ENCODE measurements around the gene ST8SIA3. TPM values are rescaled to one million over a fixed set of nuclear protein-coding genes. Genes with fewer than 3 reads are reported as not detected.

The ST8SIA3 gene
- total and polyA plus RNA-seq, 8 donors, result 0.87 to 17.3 (median 3.9) TPM

- Histone ChIP-seq H3K27me3 (no peaks in the 10 kb centered on the region), H3K9me3 (no peaks in the 10 kb centered on the region), H3K4me1 (no peaks in the 10 kb centered on the region), H3K27ac (no peak overlapping the region), H3K4me3 (no peak overlapping the region), H3K36me3 (no peaks in the 10 kb centered on the region)
- 47 to 59% methylated on average over 2 of the region's 2 CpGs for WGBS, 2 donors
- FAIRE-seq (no peak), ATAC-seq (no peak), DNase-seq (no peak)
- intact Hi-C loops (cut with DNase I), result no loop called here
- TF ChIP-seq CTCF (IDR thresholded peaks at IDR 0.05), result no peak
Observed at GRCh38 chr18:57397440-57398132, 45.2 kb downstream of the ST8SIA3 start.

DNA sequence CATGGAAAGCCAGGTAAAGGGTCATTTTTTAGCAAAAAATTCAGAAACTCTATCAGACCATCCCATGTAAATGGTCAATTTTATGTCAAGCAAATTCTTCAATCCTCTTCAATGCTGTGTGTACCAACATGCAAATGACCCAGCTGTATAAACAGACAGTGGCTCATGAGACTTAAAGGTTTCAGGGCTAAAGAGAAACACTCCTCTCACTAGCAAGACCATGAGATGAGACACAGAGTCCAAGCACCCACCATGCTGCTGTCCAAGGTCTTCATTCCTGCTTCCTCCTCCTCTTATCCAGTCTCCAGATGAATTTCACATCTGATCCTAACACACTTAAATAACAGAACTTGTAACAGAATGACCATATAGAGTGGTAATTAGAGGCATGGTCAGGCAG lies 52.0 kb downstream of the ST8SIA3 start:
- Histone ChIP-seq H3K9me3 (no peaks in the 10 kb centered on the region), H3K4me1 (no peaks in the 10 kb centered on the region), H3K4me3 (no peak overlapping the region), H3K27me3 (no peaks in the 10 kb centered on the region), H3K36me3 (no peaks in the 10 kb centered on the region), H3K27ac (no peak overlapping the region)
- DNase-seq, result no peak
- no peak for ATAC-seq
- intact Hi-C loops (cut with DNase I), result no loop called here
- TF ChIP-seq CTCF (IDR thresholded peaks at IDR 0.05), result no peak
- FAIRE-seq, result no peak

DNA sequence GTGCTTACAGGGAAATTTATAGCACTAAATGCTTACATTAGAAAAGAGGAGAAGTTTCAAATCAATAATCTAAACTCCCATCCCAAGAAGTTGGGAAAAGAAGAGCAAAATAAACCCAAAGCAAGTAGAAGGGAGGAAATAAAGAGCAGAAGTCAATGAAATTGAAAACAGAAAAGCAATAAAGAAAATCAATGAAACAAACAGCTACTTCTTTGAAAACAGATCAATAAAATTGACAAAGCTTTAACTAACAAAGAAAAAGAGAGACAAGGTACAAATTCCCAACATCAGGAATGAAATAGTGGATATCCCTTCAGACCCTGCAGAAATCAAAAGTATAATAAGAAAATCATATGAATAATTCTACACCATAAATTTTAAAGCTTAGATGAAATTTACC lies 57.3 kb downstream of the ST8SIA3 start:
- no peak for ATAC-seq
- H3K36me3 ChIP-seq, result no peaks in the 10 kb centered on the region
- TF ChIP-seq CTCF (IDR thresholded peaks at IDR 0.05), result no peak
- no peaks in the 10 kb centered on the region for H3K9me3 ChIP-seq
- H3K27me3 ChIP-seq, result peaks cover 0 to 4% (median 0%) of the 10 kb centered on the region in 4 donors
- intact Hi-C loops (cut with DNase I), result no loop called here
- H3K27ac ChIP-seq, result no peak overlapping the region
- FAIRE-seq, result no peak
- H3K4me3 ChIP-seq, result no peak overlapping the region
- no peaks in the 10 kb centered on the region for H3K4me1 ChIP-seq
- DNase-seq, result no peak

- Histone ChIP-seq H3K27ac (no peak overlapping the region), H3K4me3 (no peak overlapping the region), H3K4me1 (no peaks in the 10 kb centered on the region), H3K27me3 (peaks cover 0 to 4% (median 0%) of the 10 kb centered on the region in 4 donors), H3K9me3 (no peaks in the 10 kb centered on the region), H3K36me3 (no peaks in the 10 kb centered on the region)
- ATAC-seq (no peak), FAIRE-seq (no peak), DNase-seq (no peak)
- WGBS, 2 donors, result 50 to 78% methylated on average over 3 of the region's 3 CpGs
- TF ChIP-seq CTCF (IDR thresholded peaks at IDR 0.05), result no peak
- intact Hi-C loops (cut with DNase I), result no loop called here
Observed at GRCh38 chr18:57410749-57411148, 58.4 kb downstream of the ST8SIA3 start.

- intact Hi-C loops (cut with DNase I), result no loop called here
- no peaks in the 10 kb centered on the region for H3K4me1 ChIP-seq
- no peak for FAIRE-seq
- WGBS, 2 donors, result 62 to 82% methylated on average over 4 of the region's 4 CpGs
- no peak for DNase-seq
- no peaks in the 10 kb centered on the region for H3K9me3 ChIP-seq
- no peak overlapping the region for H3K27ac ChIP-seq
- no peak overlapping the region for H3K4me3 ChIP-seq
- no peak for ATAC-seq
- TF ChIP-seq CTCF (IDR thresholded peaks at IDR 0.05), result no peak
- H3K27me3 ChIP-seq, result peaks cover 0 to 4% (median 0%) of the 10 kb centered on the region in 4 donors
- H3K36me3 ChIP-seq, result no peaks in the 10 kb centered on the region
Observed at GRCh38 chr18:57416542-57416941, 64.2 kb downstream of the ST8SIA3 start.

Other genes with a start within 250 kb of the ST8SIA3 start
- not detected for gene BOD1L2, start 205.5 kb upstream of the ST8SIA3 start, total RNA-seq
- not detected for gene BOD1L2, start 205.5 kb upstream of the ST8SIA3 start, polyA plus RNA-seq
- gene ONECUT2, start 82.8 kb downstream of the ST8SIA3 start, total RNA-seq, result 1 to 10 TPM; 2.0 to 9.7 (median 7.0) TPM
- 1 to 10 TPM; 1.4 to 1.7 TPM for gene ONECUT2, start 82.8 kb downstream of the ST8SIA3 start, polyA plus RNA-seq
- gene FECH, start 234.1 kb downstream of the ST8SIA3 start, total RNA-seq, result 10 to 100 TPM in 3 of 6 donors, 1 to 10 TPM in 3; 7.5 to 14.6 (median 9.6) TPM
- gene FECH, start 234.1 kb downstream of the ST8SIA3 start, polyA plus RNA-seq, result 1 to 10 TPM; 3.4 to 7.5 TPM